DLD1 (cell line): ENCODE results near the gene SLC26A1.

Experiments used
- in situ Hi-C: cut with HindIII; loops from 2 replicates; pipeline ENCODE4 v1.10.0; 2017; ENCODE audit warnings: low sequenced_read_pairs

The SLC26A1 gene

GRCh38 chr4:967113-968104 lies 25.8 kb downstream of the SLC26A1 start:
- in situ Hi-C loops, result no loop called here

- in situ Hi-C loops, result no loop called here
Measured at GRCh38 chr4:966266-967112, 26.7 kb downstream of the SLC26A1 start.

GRCh38 chr4:965766-966134 lies 27.5 kb downstream of the SLC26A1 start:
- in situ Hi-C loops, result no loop called here

GRCh38 chr4:965048-965765 lies 28.0 kb downstream of the SLC26A1 start:
- in situ Hi-C loops, result no loop called here

- in situ Hi-C loops, result no loop called here
Measured at GRCh38 chr4:964346-965025, 28.7 kb downstream of the SLC26A1 start.

DNA sequence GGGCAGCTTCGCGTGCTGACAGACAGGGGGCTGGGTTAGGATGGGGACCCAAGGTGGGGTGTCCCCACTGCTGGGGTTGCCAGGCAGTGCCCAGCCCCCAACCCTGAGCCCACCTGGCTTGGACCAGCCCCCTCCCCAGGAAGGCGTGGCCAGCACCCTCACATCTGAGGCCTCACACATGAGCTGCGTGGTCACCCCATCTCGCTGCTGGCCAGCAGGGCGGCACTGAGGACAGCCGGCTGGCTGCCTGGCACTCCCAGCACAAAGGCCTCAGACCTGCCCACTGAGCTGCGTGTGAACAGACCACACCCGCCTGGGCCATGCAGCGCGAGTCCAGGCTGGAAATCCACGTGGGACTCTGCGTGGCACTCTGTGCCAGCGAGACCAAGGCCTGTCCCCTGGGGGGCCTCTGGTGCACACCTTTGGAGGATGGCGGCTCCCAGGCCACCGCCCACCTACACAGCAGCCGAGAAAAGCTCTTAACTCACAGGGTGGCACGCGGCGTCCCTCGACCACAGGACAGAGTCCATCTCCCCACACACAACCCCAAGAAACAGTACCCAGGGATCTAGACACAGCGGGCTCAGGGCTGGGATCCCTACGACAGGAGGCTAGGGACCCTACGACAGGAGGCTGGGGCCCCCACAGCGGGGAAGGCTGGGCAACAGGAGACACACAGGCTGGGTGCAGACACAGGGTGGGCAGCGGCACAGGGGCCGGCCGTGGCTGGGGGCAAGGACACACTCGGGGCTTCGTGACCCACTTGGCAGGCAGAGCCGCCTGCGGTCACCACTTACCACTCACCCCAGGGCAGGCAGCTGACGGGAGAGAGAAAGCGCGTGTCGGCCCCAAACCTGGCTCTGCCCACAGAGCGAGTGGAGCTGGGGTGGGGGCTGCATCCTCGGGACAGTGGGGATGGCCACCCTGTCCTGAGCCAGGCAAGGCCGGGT lies 29.7 kb downstream of the SLC26A1 start:
- in situ Hi-C loops, result no loop called here

DNA sequence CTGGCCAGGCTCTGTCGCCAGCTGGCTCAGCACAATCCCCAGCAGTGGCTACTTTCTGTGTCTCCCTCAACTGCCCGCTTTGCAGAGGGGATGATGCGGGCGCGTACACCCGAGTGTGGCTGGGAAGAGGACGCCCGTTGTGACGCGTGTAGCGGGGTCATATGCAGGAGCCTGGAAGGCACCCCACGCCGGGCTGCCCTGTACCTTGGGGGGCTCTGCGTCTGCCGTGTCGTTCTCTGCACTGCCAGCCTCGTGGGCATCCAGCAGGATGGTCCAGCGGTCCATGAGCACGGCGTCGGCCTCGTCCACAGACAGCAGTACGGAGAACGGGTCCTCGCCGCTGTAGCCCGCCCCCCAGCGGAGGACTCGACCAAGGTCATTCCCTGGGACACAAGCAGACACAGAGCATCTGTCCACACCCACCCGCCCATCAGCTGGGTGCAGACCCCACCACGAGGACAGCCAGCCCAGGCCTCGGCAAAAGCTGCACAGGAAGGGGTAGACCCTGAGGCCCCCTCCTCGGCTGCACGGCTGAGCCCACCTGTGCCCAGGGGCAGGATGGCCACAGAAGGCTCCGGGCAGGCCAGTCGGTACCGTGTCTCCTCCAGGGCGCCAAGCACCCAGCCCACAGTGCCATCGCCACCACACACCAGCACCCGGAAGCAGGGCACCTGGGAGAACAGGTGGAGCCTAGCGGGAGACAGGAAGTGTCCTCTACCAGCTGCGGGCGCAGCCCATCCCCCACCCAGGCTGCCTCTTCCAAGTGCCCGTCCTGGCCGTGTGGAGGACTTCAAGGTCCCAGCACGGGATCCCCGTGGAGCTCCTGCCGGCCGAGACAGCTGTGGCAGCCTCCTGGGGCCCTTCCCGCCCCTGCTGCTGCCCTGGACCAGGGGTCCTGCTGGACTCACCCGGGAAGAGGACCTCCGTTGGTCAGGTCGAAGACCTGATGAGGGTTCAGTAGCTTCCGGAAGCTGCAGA lies 30.7 kb downstream of the SLC26A1 start:
- in situ Hi-C loops, result no loop called here

GRCh38 chr4:961351-962230 lies 31.6 kb downstream of the SLC26A1 start:
- in situ Hi-C loops, result no loop called here

- in situ Hi-C loops, result no loop called here
Measured at GRCh38 chr4:960636-961350, 32.4 kb downstream of the SLC26A1 start.

- in situ Hi-C loops, result no loop called here
Measured at GRCh38 chr4:960140-960635, 33.0 kb downstream of the SLC26A1 start.

- in situ Hi-C loops, result no loop called here
Measured at GRCh38 chr4:959338-960139, 33.7 kb downstream of the SLC26A1 start.

GRCh38 chr4:958696-959337 lies 34.4 kb downstream of the SLC26A1 start:
- in situ Hi-C loops, result no loop called here

DNA sequence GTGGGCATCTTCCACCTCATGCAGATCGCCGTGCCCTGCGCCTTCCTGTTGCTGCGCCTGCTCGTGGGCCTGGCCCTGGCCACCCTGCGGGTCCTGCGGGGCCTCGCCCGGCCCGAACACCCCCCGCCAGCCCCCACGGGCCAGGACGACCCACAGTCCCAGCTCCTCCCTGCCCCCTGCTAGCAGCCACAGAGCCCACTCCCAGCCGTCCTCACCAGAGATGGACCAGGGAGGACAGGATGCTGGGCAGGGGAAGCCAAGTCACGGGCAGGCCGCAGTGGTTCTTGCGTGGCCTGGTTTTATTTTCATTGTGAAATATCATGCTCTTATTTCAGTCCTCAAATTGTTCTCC lies 34.9 kb downstream of the SLC26A1 start:
- in situ Hi-C loops, result no loop called here

GRCh38 chr4:957581-958313 lies 35.5 kb downstream of the SLC26A1 start:
- in situ Hi-C loops, result no loop called here

DNA sequence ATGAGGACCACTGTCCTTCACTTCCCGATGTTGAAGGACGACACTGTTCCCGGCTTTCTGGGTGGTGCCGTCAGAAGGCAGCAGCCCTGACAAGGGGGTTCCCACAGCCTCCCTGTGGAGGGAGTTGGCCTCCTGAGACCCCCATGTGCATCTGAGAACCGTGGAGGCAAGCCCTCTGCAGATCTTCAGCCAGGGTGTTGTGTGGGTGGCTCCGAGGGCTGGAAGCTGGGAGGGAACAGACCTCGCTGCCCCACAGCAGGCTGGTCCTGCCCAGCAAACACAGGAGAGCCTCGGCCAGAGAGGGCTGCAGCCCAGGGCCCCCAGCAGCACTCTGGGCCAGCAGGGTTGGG lies 36.0 kb downstream of the SLC26A1 start:
- in situ Hi-C loops, result no loop called here
